ENCODE measurements around the gene STXBP4.

Gene STXBP4

DNA sequence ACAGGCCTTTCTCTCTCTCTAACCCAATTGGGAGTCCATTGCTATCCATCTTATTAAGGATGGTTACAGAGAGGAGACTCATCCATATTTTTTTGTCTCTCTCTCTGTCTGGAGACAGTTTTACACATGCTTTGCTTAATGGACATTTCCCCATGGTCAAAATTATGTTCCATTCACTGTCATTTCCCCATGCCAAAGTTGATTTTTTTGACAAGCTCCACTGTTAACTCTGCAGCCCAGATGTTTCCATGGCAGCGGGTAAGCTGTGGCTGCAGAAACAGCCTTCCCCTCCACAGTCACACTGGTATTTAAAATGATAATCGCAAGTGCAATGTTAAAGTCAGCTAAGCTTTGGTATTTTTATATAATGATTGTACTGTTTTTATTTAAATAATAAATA lies 232.3 kb downstream of the STXBP4 start:
- H3K9me3 Mint-ChIP-seq, result peaks cover 19% of the 10 kb centered on the region
- DNase-seq, result no peak
- H3K27ac Mint-ChIP-seq, result no peak overlapping the region
- no peaks in the 10 kb centered on the region for H3K4me1 Mint-ChIP-seq
- no peaks in the 10 kb centered on the region for H3K27me3 Mint-ChIP-seq (ENCODE audit: low read depth, poor library complexity)
- H3K4me3 Mint-ChIP-seq, result no peak overlapping the region
- TF ChIP-seq, protein P1, sequence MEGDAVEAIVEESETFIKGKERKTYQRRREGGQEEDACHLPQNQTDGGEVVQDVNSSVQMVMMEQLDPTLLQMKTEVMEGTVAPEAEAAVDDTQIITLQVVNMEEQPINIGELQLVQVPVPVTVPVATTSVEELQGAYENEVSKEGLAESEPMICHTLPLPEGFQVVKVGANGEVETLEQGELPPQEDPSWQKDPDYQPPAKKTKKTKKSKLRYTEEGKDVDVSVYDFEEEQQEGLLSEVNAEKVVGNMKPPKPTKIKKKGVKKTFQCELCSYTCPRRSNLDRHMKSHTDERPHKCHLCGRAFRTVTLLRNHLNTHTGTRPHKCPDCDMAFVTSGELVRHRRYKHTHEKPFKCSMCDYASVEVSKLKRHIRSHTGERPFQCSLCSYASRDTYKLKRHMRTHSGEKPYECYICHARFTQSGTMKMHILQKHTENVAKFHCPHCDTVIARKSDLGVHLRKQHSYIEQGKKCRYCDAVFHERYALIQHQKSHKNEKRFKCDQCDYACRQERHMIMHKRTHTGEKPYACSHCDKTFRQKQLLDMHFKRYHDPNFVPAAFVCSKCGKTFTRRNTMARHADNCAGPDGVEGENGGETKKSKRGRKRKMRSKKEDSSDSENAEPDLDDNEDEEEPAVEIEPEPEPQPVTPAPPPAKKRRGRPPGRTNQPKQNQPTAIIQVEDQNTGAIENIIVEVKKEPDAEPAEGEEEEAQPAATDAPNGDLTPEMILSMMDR (IDR thresholded peaks at IDR 0.05), result no peak
- H3K36me3 Mint-ChIP-seq (ENCODE audit: low read depth), result peaks cover 11% of the 10 kb centered on the region

- TF ChIP-seq, protein P1 (IDR thresholded peaks at IDR 0.05), result no peak
- Mint-ChIP-seq H3K4me3 (no peak overlapping the region), H3K27ac (no peak overlapping the region), H3K27me3 (ENCODE audit: low read depth, poor library complexity) (no peaks in the 10 kb centered on the region), H3K36me3 (ENCODE audit: low read depth) (peaks cover 11% of the 10 kb centered on the region), H3K4me1 (no peaks in the 10 kb centered on the region), H3K9me3 (peaks cover 19% of the 10 kb centered on the region)
- no peak for DNase-seq
These were observed 232.9 kb downstream of the STXBP4 start for GRCh38 chr17:55201308-55201932.

DNA sequence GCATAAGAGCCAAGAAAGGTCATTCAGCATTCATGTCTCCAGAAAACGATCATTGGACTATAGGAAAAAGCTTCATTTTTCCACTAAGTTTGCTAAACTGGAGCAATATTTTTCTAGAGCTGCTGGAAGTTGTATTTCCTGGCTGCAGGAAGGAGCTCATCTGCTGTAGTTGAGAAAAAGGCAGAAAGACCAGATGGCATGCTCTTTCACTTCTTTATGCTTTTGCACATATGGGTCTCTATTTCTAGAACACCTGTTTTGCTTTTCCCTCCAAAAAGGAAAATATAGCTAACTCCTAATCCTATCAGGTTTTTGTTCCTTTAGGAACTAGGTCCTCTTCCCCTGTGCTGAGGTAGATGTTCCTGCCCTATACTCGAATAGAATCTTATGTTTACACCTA lies 234.3 kb downstream of the STXBP4 start:
- TF ChIP-seq, protein P1 (IDR thresholded peaks at IDR 0.05), result no peak
- H3K4me3 Mint-ChIP-seq, result no peak overlapping the region
- peaks cover 11% of the 10 kb centered on the region for H3K36me3 Mint-ChIP-seq (ENCODE audit: low read depth)
- H3K27ac Mint-ChIP-seq, result no peak overlapping the region
- H3K27me3 Mint-ChIP-seq (ENCODE audit: low read depth, poor library complexity), result peaks cover 2% of the 10 kb centered on the region
- peaks cover 19% of the 10 kb centered on the region for H3K9me3 Mint-ChIP-seq
- H3K4me1 Mint-ChIP-seq, result no peaks in the 10 kb centered on the region
- no peak for DNase-seq

GRCh38 chr17:55208078-55208812 lies 239.7 kb downstream of the STXBP4 start:
- Mint-ChIP-seq H3K4me3 (no peak overlapping the region), H3K9me3 (peaks cover 16% of the 10 kb centered on the region), H3K4me1 (no peaks in the 10 kb centered on the region), H3K36me3 (ENCODE audit: low read depth) (peaks cover 11% of the 10 kb centered on the region), H3K27me3 (ENCODE audit: low read depth, poor library complexity) (peaks cover 7% of the 10 kb centered on the region), H3K27ac (no peak overlapping the region)
- TF ChIP-seq, protein P1 (IDR thresholded peaks at IDR 0.05), result no peak
- no peak for DNase-seq

DNA sequence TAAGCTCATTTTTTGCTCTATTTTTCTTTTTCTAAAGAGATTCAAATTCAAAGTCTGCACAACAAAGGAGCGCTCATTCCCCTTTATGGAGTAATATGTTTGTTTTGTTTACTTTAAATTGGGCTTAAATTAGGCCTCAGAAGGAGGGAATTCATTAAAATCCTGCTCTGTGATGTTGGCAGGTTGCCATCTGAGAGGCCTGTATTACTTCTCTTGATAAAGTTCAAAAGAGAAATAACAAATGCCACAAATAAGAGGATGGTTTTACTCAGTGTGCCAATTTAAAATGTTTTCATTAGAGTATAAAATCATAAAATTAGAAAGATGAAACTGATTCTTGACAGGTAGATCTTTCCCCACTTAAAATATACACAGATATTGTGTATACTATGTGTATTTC lies 241.7 kb downstream of the STXBP4 start:
- TF ChIP-seq, protein P1 (IDR thresholded peaks at IDR 0.05), result no peak
- DNase-seq, result no peak
- H3K27me3 Mint-ChIP-seq (ENCODE audit: low read depth, poor library complexity), result peaks cover 7% of the 10 kb centered on the region
- H3K36me3 Mint-ChIP-seq (ENCODE audit: low read depth), result no peaks in the 10 kb centered on the region
- H3K27ac Mint-ChIP-seq, result no peak overlapping the region
- H3K4me3 Mint-ChIP-seq, result no peak overlapping the region
- no peaks in the 10 kb centered on the region for H3K9me3 Mint-ChIP-seq
- H3K4me1 Mint-ChIP-seq, result no peaks in the 10 kb centered on the region

DNA sequence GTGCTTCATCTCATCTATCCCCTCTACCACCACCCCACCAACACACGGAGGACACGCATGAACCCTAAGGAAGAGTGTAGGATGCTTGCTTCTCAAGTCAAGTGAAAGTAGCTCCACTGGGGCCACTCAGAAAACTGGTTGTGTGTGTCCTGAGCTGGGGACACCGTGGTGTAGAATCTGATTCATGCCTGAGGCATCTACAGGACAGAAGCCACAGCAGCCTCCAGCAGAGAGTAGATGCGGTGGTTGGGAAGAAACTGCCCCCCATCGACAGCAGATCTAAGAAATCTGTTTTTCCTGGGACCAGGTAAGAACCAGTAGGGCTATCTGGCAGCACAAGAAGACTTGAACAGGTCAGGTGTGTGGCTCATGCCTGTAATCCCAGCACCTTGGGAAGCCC lies 244.3 kb downstream of the STXBP4 start:
- H3K27me3 Mint-ChIP-seq (ENCODE audit: low read depth, poor library complexity), result peaks cover 15% of the 10 kb centered on the region
- no peak overlapping the region for H3K27ac Mint-ChIP-seq
- no peaks in the 10 kb centered on the region for H3K4me1 Mint-ChIP-seq
- no peak overlapping the region for H3K4me3 Mint-ChIP-seq
- DNase-seq, result no peak
- TF ChIP-seq, protein P1 (IDR thresholded peaks at IDR 0.05), result no peak
- peaks cover 10% of the 10 kb centered on the region for H3K9me3 Mint-ChIP-seq
- no peaks in the 10 kb centered on the region for H3K36me3 Mint-ChIP-seq (ENCODE audit: low read depth)
